Stimulated activated CD8-positive, alpha-beta memory T cell treated with anti-CD3 and anti-CD28 coated beads, Interleukin-15, amount 100 ng/mL, for 48 hours (primary cell): ENCODE measurements around the gene SH3D21.

Experiments
- DNase-seq, 2 donors: peaks; one replicate each; pipeline ENCODE4 v3.0.0-alpha.2; 2020; ENCODE audit warnings: low read depth in 2 of 2

SH3D21 gene

GRCh38 chr1:36358514-36359084, 52.4 kb downstream of the SH3D21 start:
- DNase-seq, result no peak

- DNase-seq, result no peak
Observed at GRCh38 chr1:36359383-36359782, 53.2 kb downstream of the SH3D21 start.

GRCh38 chr1:36359911-36360550, 53.9 kb downstream of the SH3D21 start:
- DNase-seq, result no peak

- DNase-seq, result no peak
Observed at GRCh38 chr1:36365381-36365780, 59.2 kb downstream of the SH3D21 start.

GRCh38 chr1:36366091-36366661, 60.0 kb downstream of the SH3D21 start:
- DNase-seq, result no peak

- no peak for DNase-seq
Observed at GRCh38 chr1:36367066-36367465, 60.9 kb downstream of the SH3D21 start.

- no peak for DNase-seq
Observed at GRCh38 chr1:36367798-36368197, 61.6 kb downstream of the SH3D21 start.

GRCh38 chr1:36369061-36369861, 63.1 kb downstream of the SH3D21 start:
- peak; percentile 55 to 60 for DNase-seq
